ENCODE measurements around the gene NSG2. TPM values are rescaled to one million over a fixed set of nuclear protein-coding genes. Genes with fewer than 3 reads are reported as not detected.

Gene NSG2
- total RNA-seq, 1 donor from 2014 or later = not detected

GRCh38 chr5:174149426-174149825, 103.9 kb downstream of the NSG2 start:
- no peak for DNase-seq (ENCODE audit: low read depth in 2 of 2)

- no peak for DNase-seq (ENCODE audit: low read depth in 2 of 2)
These were observed 104.5 kb downstream of the NSG2 start for GRCh38 chr5:174149989-174150388.

GRCh38 chr5:174151599-174152181, 106.2 kb downstream of the NSG2 start:
- DNase-seq (ENCODE audit: low read depth in 2 of 2) = no peak

GRCh38 chr5:174154559-174154958, 109.1 kb downstream of the NSG2 start:
- no peak for DNase-seq (ENCODE audit: low read depth in 2 of 2)

GRCh38 chr5:174155281-174155680, 109.8 kb downstream of the NSG2 start:
- no peak for DNase-seq (ENCODE audit: low read depth in 2 of 2)

- DNase-seq (ENCODE audit: low read depth in 2 of 2) = no peak
These were observed 110.2 kb downstream of the NSG2 start for GRCh38 chr5:174155706-174156105.

- no peak for DNase-seq (ENCODE audit: low read depth in 2 of 2)
These were observed 111.5 kb downstream of the NSG2 start for GRCh38 chr5:174157048-174157447.

Other genes starting within 250 kb of the NSG2 start
- gene CPEB4, start 157.4 kb upstream of the NSG2 start, total RNA-seq = 10.0 and 22.8 TPM in 2 replicates
- gene C5orf47, start 56.5 kb upstream of the NSG2 start, total RNA-seq = not detected in 2 replicates

Data from lung microvascular endothelial cell (primary cell).